ENCODE data around the gene SERPINB6.

DNA sequence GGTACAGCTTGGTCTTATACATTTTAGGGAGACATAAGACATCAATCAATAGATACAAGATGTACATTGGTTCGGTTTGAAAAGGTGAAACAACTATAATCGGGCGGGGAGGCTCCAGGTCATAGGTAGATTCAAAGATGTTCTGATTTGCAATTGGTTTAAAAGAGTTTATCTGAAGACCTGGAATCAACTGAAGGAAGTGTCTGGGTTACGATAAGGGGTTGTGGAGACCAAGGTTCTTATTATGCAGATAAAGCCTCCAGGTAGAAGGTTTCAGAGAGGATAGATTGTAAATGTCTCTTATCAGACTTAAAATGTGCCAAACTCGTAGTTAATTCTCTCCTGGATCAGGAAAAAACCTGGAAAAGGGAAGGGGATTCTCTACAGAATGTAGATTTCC lies 5.9 kb upstream of the SERPINB6 start:
- TF ChIP-seq, protein P1, sequence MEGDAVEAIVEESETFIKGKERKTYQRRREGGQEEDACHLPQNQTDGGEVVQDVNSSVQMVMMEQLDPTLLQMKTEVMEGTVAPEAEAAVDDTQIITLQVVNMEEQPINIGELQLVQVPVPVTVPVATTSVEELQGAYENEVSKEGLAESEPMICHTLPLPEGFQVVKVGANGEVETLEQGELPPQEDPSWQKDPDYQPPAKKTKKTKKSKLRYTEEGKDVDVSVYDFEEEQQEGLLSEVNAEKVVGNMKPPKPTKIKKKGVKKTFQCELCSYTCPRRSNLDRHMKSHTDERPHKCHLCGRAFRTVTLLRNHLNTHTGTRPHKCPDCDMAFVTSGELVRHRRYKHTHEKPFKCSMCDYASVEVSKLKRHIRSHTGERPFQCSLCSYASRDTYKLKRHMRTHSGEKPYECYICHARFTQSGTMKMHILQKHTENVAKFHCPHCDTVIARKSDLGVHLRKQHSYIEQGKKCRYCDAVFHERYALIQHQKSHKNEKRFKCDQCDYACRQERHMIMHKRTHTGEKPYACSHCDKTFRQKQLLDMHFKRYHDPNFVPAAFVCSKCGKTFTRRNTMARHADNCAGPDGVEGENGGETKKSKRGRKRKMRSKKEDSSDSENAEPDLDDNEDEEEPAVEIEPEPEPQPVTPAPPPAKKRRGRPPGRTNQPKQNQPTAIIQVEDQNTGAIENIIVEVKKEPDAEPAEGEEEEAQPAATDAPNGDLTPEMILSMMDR (IDR thresholded peaks at IDR 0.05) = no peak
- TF ChIP-seq POLR2A (IDR thresholded peaks at IDR 0.05) = no peak

All from esophagus squamous epithelium (tissue), 4 donors.